CD4-positive, alpha-beta T cell treated with Interleukin-4 for 4 hours (primary cell): ENCODE results near the gene MYO18A.

Experiments used
- DNase-seq: peaks from one replicate; pipeline ENCODE4 v3.0.0-alpha.2; 2020

Gene MYO18A

DNA sequence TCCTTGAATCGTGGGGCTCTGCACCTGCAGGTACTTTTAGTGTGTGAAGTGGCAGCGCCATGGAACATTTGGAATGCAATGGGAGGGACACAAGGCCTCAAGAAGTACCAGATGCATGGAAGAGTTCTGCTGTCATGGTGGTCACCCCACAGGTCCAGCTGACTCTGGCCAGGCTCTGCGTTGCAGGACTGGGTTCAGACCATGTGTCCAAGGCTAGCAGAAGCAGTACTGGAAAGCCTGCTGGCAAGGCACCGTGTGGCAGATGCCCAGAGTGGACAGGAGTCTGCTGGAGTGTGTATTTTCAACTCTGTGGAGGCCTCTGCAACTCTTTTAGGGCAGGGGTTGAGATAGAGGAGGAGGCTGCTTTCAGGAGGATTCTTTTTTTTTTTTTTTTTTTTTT, 135.2 kb downstream of the MYO18A start:
- no peak for DNase-seq

GRCh38 chr17:29043539-29044145, 136.6 kb downstream of the MYO18A start:
- DNase-seq: no peak

- peak; percentile 10 for DNase-seq
These were observed 137.3 kb downstream of the MYO18A start, which contains the start of gene PIPOX for GRCh38 chr17:29042679-29043538. Gene PIPOX, plus strand, starts transcription at chr17:29043141. Its CDS starts 85 bp downstream, at chr17:29043226.

DNA sequence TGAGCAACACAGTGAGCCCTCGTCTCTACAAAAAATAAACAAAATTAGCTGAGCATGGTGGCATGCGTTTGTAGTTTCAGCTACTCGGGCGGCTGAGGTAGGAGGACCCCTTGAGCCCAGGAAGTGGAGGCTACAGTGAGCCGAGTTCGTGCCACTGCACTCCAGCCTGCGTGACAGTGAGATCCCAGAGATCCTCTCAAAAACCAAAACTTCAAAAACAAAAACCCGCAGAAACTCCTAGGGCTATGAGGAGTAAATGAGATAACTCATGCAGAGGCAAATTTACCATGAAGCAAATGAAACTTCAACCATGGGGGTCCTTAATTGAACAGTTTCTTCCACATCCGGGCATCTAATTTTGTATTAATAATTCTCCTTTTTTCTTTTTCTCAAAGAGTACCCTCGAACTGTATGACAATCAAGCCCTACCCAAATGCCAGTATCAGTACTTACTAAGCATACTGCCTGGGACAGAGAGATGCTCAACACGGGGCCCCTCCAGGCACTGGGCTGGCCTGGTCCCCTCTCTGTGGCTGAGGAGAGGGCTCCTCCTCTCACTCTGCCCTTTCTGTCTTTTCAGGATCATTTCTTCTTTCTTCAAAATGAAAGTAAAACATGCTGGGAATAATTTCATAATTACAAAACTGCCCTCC, 138.0 kb downstream of the MYO18A start:
- no peak for DNase-seq

- DNase-seq: no peak
These were observed 138.6 kb downstream of the MYO18A start for GRCh38 chr17:29041571-29041970.

DNA sequence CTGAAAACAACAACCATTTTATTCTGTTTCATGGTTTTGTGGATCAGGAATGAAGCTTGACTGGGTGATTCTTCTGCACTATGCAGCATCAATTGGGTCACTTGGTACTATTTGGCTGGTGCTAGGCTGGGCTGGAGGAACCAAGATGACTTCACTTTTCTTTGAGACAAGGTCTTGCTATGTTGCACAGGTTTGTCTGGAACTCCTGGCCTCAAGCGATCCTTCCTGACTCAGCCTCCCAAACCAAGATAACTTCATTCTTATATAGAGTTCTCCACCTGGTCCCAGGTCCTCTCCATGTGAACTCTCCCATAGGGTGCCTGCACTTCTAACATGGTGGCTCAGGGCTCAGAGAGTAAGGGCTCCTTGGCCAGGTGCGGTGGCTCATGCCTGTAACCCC, 139.1 kb downstream of the MYO18A start:
- DNase-seq: no peak

GRCh38 chr17:29039764-29040598, 140.2 kb downstream of the MYO18A start:
- DNase-seq: no peak

DNA sequence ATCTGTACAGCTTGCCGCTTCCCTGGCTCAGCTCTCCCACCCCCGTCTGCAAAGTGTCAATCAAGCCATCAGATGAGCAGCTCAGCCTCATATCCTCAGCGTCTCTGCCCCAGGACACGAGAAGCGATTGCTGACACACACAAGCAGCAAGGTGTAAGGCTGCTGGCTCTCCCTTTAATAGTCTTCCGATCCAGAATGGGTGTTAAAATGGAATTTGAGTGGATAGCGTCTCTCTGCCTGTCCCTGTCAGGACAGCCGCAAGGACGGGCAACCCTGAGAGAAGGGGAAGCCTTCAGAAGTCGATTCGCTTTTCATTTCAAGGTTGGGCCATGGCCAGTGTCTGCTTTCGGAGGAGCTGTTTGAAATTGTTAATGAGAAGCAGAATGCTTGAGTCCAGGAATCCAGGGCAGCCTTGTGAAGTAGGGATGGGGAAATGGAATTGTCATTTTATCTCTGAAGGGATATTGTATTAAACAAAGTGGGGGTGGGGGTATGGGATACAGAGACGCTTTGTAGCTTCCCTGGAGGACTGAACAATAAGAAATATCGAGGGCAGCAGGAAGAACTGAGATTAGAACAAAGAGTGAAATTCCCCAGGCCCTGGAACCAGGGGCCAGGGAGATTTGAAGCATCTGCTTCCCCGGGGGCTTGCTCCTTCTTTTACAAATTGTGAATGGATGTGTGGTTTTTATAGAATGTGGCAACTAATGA, 142.0 kb downstream of the MYO18A start:
- no peak for DNase-seq

GRCh38 chr17:29037739-29038084, 142.5 kb downstream of the MYO18A start:
- DNase-seq: no peak

DNA sequence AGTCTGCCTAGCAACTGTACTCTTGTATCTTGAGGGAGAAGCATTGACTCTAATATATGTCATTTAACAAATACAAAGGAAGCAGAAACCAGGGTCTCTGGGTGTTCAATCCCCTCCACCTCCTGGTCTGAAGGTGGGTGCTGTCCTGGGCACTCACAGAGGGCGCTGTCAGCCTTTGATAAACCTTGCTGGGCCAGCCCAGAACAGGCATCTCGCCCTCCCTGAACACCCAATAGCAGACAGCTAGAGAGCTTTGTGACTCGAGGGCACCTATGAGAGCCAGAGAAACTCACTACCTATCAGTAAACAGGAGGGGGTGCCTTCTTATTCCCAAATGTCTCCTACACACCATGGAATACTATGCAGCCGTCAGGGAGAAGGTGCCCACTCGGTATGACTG, 143.6 kb downstream of the MYO18A start:
- no peak for DNase-seq

GRCh38 chr17:29034510-29034909, 145.7 kb downstream of the MYO18A start:
- DNase-seq: no peak

DNA sequence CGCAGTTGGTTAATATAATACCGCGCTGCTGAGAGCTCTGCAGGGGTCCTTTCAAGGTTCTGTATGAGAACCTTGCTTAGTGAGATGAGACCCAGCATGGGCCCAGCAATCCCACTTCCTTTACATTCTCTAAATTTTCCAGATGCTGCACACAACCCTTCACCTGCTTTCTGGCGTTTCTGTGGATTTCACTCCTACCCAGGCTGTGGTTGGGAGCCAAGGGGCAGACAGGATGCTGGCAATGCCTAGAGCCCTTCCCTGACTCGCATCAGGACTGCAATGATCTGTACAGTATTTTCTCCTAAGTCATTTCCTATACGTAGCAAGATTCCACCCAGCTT, 147.4 kb downstream of the MYO18A start:
- no peak for DNase-seq

- no peak for DNase-seq
These were observed 148.0 kb downstream of the MYO18A start for GRCh38 chr17:29032013-29032856.

GRCh38 chr17:29031488-29031887, 148.7 kb downstream of the MYO18A start:
- DNase-seq: no peak

DNA sequence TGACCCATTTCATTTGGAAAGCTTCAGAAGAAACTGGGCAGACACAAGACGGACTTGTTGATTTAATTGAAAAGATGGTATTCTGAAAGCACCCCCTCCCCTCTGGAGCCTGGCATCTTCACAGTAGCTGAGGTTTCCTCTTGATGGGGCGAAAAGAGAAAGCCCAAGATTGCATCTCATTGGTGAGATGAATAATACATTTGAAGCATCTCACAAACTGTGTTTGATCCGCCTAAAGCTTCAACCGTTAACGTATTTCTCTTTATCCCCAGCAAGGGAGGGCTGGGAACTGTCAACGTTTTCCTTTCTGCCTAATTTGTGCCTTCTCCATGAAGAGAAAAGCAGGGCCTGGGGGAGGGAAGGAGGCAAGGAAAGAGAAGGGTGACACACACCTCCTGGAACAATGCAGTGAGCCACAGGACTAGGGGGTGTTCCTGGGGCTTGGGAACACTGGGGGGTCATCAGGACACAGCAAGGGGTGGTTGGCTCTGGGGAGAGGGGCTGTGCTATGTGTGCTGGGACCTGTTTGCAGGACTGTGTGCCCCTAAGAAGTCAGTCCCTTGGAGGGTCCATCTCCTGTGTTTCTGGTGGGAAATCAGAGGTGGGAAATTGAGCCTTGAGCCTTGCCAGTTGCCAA, 155.8 kb downstream of the MYO18A start:
- DNase-seq: no peak

- DNase-seq: no peak
These were observed 158.1 kb downstream of the MYO18A start for GRCh38 chr17:29022074-29022473.

DNA sequence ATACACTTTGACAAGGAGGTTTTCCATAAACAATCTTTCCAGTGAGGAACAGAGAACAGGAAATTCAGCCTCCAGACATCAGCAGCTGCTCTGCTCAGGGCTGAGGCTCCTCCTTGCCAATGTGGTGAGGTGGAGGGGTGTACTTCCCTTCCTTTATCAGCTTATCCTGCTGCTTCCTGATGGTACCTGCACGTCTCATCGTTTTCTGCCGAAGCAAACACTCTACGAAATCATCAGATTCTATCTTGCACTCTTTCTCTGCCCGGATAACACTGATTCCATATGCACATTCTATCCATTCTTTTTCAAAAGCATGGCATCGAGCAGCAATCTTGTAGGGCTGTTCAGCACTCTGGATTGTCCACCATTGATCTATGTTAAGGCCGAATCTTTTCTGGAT, 159.0 kb downstream of the MYO18A start:
- no peak for DNase-seq
